B cell (primary cell): ENCODE results near the gene SATL1.

ENCODE experiments used
- CTCF ChIP-seq: fragments of 200-600 bp; IDR thresholded peaks from one replicate; pipeline ENCODE4 v1.8.0; 2022; ENCODE audit warnings: antibody characterized with exemption, mild to moderate bottlenecking
- EZH2 ChIP-seq: IDR thresholded peaks from 2 replicates; pipeline ENCODE4 v1.6.1; 2012; ENCODE audit warnings: borderline replicate concordance, low read depth, mild to moderate bottlenecking, moderate library complexity, low read length; ENCODE audit not compliant: insufficient read depth, poor library complexity, severe bottlenecking

GRCh38 chrX:85108165-85108564, 135.4 kb downstream of the SATL1 start:
- TF ChIP-seq CTCF, result no peak
- no peak for TF ChIP-seq EZH2
